Trophoblast cell (in vitro differentiated cells and primary cell): ENCODE results near the gene IQSEC1.

Source experiments
- DNase-seq, 2 donors: peaks; one replicate each; pipeline ENCODE4 v3.0.0-alpha.2; 2016
- H2AFZ ChIP-seq: 2 replicates; pipeline ENCODE4 v1.6.1; 2013; ENCODE audit warnings: low read length, moderate library complexity, mild to moderate bottlenecking; ENCODE audit not compliant: insufficient read depth, poor library complexity
- H2AK5ac ChIP-seq: 2 replicates; pipeline ENCODE4 v1.6.1; 2013; ENCODE audit warnings: mild to moderate bottlenecking, low read length
- H2BK120ac ChIP-seq: 2 replicates; pipeline ENCODE4 v1.6.1; 2013; ENCODE audit warnings: low read length, mild to moderate bottlenecking, moderate library complexity; ENCODE audit not compliant: insufficient read depth, poor library complexity
- H2BK12ac ChIP-seq: 2 replicates; pipeline ENCODE4 v1.6.1; 2013; ENCODE audit warnings: mild to moderate bottlenecking, low read length, moderate library complexity
- H2BK5ac ChIP-seq: 2 replicates; pipeline ENCODE4 v1.6.1; 2013; ENCODE audit warnings: low read length, low read depth, moderate library complexity, mild to moderate bottlenecking; ENCODE audit not compliant: poor library complexity
- H3K14ac ChIP-seq: 2 replicates; pipeline ENCODE4 v1.6.1; 2013; ENCODE audit warnings: mild to moderate bottlenecking, low read length
- H3K18ac ChIP-seq: 2 replicates; pipeline ENCODE4 v1.6.1; 2013; ENCODE audit warnings: mild to moderate bottlenecking, low read length
- H3K23ac ChIP-seq: 2 replicates; pipeline ENCODE4 v1.6.1; 2013; ENCODE audit warnings: low read length
- H3K27ac ChIP-seq: 2 replicates; pipeline ENCODE4 v1.5.1; 2013; ENCODE audit warnings: low read depth, mild to moderate bottlenecking, inconsistent platforms, low read length, moderate library complexity
- H3K27me3 ChIP-seq: 2 replicates; pipeline ENCODE4 v1.6.1; 2013; ENCODE audit warnings: inconsistent platforms, mild to moderate bottlenecking, low read length, moderate library complexity; ENCODE audit not compliant: insufficient read depth
- H3K36me3 ChIP-seq, 2 experiments: 1 replicate in 1 of 2; 2 replicates in 1 of 2; pipeline ENCODE4 v1.6.1; 2013; ENCODE audit warnings: low read length in 2 of 2, mild to moderate bottlenecking in 2 of 2, moderate library complexity in 1 of 2; ENCODE audit not compliant: insufficient read depth in 2 of 2, control insufficient read depth in 1 of 2
- H3K4ac ChIP-seq: 2 replicates; pipeline ENCODE4 v1.6.1; 2013; ENCODE audit warnings: low read depth, mild to moderate bottlenecking, low read length, moderate library complexity
- H3K4me1 ChIP-seq, 2 experiments: 1 replicate in 1 of 2; 2 replicates in 1 of 2; pipeline ENCODE4 v1.6.1; 2013; ENCODE audit warnings: low read length in 2 of 2, mild to moderate bottlenecking in 2 of 2, moderate library complexity in 1 of 2; ENCODE audit not compliant: insufficient read depth in 2 of 2, control insufficient read depth in 1 of 2
- H3K4me2 ChIP-seq: 2 replicates; pipeline ENCODE4 v1.6.1; 2013; ENCODE audit warnings: inconsistent platforms, mild to moderate bottlenecking, low read length, moderate library complexity
- H3K4me3 ChIP-seq: 2 replicates; pipeline ENCODE4 v1.5.1; 2013; ENCODE audit warnings: mild to moderate bottlenecking, low read depth, low read length, inconsistent platforms
- H3K79me1 ChIP-seq: one replicate; pipeline ENCODE4 v1.6.1; 2013; ENCODE audit warnings: low read length
- H3K79me2 ChIP-seq: 2 replicates; pipeline ENCODE4 v1.6.1; 2013; ENCODE audit warnings: low read length, mild to moderate bottlenecking; ENCODE audit not compliant: control insufficient read depth, insufficient read depth, poor library complexity
- H3K9ac ChIP-seq: 2 replicates; pipeline ENCODE4 v1.6.1; 2013; ENCODE audit warnings: mild to moderate bottlenecking, low read length
- H3K9me3 ChIP-seq: 2 replicates; pipeline ENCODE4 v1.6.1; 2013; ENCODE audit warnings: low read depth, mild to moderate bottlenecking, control low read depth, inconsistent platforms, low read length; ENCODE audit not compliant: insufficient read depth
- H4K12ac ChIP-seq: 2 replicates; pipeline ENCODE4 v1.6.1; 2013; ENCODE audit warnings: low read depth, mild to moderate bottlenecking, low read length, moderate library complexity
- H4K8ac ChIP-seq: 2 replicates; pipeline ENCODE4 v1.6.1; 2013; ENCODE audit warnings: low read depth, mild to moderate bottlenecking, low read length, moderate library complexity
- H4K91ac ChIP-seq: one replicate; pipeline ENCODE4 v1.6.1; 2013; ENCODE audit warnings: low read depth, mild to moderate bottlenecking, low read length, moderate library complexity
- WGBS: extraction: QIAGEN DNeasy Blood & Tissue Kit; methylation state at CpG from one replicate; pipeline ENCODE4 v1.1.7; 2013; ENCODE audit warnings: missing lambda C conversion rate; ENCODE audit not compliant: insufficient read length, insufficient coverage; ENCODE audit errors: extremely low coverage; 5-methylcytosine and 5-hydroxymethylcytosine counted together

IQSEC1 gene

GRCh38 chr3:13115576-13115910 lies 42.3 kb upstream of the IQSEC1 start:
- Histone ChIP-seq H2AFZ (no peak overlapping the region), H3K27me3 (no peaks in the 10 kb centered on the region), H3K23ac (no peak overlapping the region), H2AK5ac (no peak overlapping the region), H3K4ac (no peak overlapping the region), H4K91ac (no peak overlapping the region), H3K14ac (no peak overlapping the region), H4K12ac (no peak overlapping the region), H3K4me3 (no peak overlapping the region), H3K18ac (no peak overlapping the region), H3K27ac (no peak overlapping the region), H3K4me2 (no peak overlapping the region), H2BK5ac (no peak overlapping the region), H3K9ac (no peak overlapping the region), H3K79me2 (no peaks in the 10 kb centered on the region), H3K9me3 (no peaks in the 10 kb centered on the region), H3K4me1 (peaks cover 6 to 8% of the 10 kb centered on the region in 2 experiments), H4K8ac (no peak overlapping the region), H3K79me1 (no peaks in the 10 kb centered on the region), H2BK12ac (no peak overlapping the region), H3K36me3 (no peaks in the 10 kb centered on the region), H2BK120ac (no peak overlapping the region)
- DNase-seq, result no peak
- WGBS, result no CpG with 5 or more reads among the region's 8 CpGs

GRCh38 chr3:13114811-13115575 lies 41.8 kb upstream of the IQSEC1 start:
- Histone ChIP-seq H4K91ac (no peak overlapping the region), H3K18ac (no peak overlapping the region), H4K12ac (no peak overlapping the region), H3K4me1 (peaks cover 6 to 8% of the 10 kb centered on the region in 2 experiments), H3K14ac (no peak overlapping the region), H3K9me3 (no peaks in the 10 kb centered on the region), H3K4ac (no peak overlapping the region), H3K4me2 (no peak overlapping the region), H2BK120ac (no peak overlapping the region), H3K36me3 (no peaks in the 10 kb centered on the region), H3K4me3 (no peak overlapping the region), H3K23ac (no peak overlapping the region), H3K79me1 (no peaks in the 10 kb centered on the region), H4K8ac (no peak overlapping the region), H3K79me2 (no peaks in the 10 kb centered on the region), H3K9ac (no peak overlapping the region), H2AK5ac (no peak overlapping the region), H2BK5ac (no peak overlapping the region), H2BK12ac (no peak overlapping the region), H3K27ac (no peak overlapping the region), H3K27me3 (no peaks in the 10 kb centered on the region), H2AFZ (no peak overlapping the region)
- DNase-seq, result no peak
- WGBS, result no CpG with 5 or more reads among the region's 14 CpGs

DNA sequence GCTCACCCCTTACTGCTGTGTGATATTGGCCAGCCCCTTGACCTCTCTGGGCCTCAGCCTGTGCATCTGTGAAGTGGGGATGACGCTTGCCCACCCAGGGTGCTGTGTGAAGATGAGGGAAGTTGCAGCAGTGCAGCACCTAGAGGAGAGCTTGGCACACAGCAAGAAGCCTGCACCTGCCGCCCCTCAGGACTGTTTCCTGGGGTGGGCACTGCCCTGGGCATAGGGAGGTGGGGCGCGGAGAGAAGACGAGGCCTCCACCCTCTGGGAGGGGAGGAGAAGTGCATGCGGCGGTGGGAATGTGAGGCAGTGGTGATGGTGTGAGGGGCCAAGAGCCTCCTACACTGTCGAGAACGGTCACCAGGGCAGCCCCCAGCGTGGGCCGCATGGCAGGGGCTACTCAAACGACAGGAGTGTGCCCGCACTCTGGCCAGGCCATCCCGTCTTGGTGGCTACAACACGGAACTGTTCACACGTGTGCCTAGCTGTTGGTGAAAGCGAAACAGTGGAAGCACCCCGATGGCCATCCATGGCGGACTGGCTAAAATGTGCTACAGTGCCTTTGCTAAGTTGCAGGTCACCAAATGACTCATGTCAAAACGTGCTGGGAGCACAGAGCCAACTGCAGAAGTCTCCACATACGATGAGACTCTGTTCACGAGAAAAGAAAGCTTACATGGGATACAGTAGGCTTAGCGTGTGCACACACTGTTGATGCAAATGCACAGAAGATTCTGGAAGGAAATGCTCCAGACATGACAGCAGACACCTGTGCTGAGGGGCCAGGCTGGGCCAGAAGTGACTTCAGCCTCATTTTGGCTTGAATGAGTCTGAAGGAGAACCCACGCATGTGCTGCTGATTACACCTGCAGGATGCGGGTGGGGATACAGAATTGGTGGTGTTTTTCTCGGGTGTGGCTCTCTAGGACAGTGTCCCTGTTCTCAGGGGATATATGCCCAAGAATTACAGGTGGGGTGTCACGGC lies 40.4 kb upstream of the IQSEC1 start:
- no peak overlapping the region for H2BK120ac ChIP-seq
- no peak overlapping the region for H4K91ac ChIP-seq
- H3K4me1 ChIP-seq, result peaks cover 6 to 8% of the 10 kb centered on the region in 2 experiments
- no peak overlapping the region for H3K9ac ChIP-seq
- H3K9me3 ChIP-seq, result no peaks in the 10 kb centered on the region
- no peak overlapping the region for H3K4me2 ChIP-seq
- no peak overlapping the region for H2AK5ac ChIP-seq
- H2AFZ ChIP-seq, result no peak overlapping the region
- no peaks in the 10 kb centered on the region for H3K79me1 ChIP-seq
- H3K14ac ChIP-seq, result no peak overlapping the region
- no peak overlapping the region for H3K18ac ChIP-seq
- no peak overlapping the region for H3K27ac ChIP-seq
- H3K4me3 ChIP-seq, result no peak overlapping the region
- H3K36me3 ChIP-seq, result no peaks in the 10 kb centered on the region
- H4K8ac ChIP-seq, result no peak overlapping the region
- H3K23ac ChIP-seq, result no peak overlapping the region
- H2BK5ac ChIP-seq, result no peak overlapping the region
- H3K27me3 ChIP-seq, result no peaks in the 10 kb centered on the region
- no peak overlapping the region for H3K4ac ChIP-seq
- DNase-seq, result no peak
- no peak overlapping the region for H4K12ac ChIP-seq
- H2BK12ac ChIP-seq, result no peak overlapping the region
- WGBS, result no CpG with 5 or more reads among the region's 27 CpGs
- no peaks in the 10 kb centered on the region for H3K79me2 ChIP-seq

GRCh38 chr3:13112521-13113345 lies 39.5 kb upstream of the IQSEC1 start:
- Histone ChIP-seq H3K4me3 (no peak overlapping the region), H2BK120ac (no peak overlapping the region), H3K4me2 (no peak overlapping the region), H3K4me1 (peaks cover 6 to 8% of the 10 kb centered on the region in 2 experiments), H2AFZ (no peak overlapping the region), H2BK12ac (no peak overlapping the region), H3K79me2 (no peaks in the 10 kb centered on the region), H3K18ac (no peak overlapping the region), H4K12ac (no peak overlapping the region), H2AK5ac (no peak overlapping the region), H3K79me1 (no peaks in the 10 kb centered on the region), H3K27me3 (no peaks in the 10 kb centered on the region), H4K91ac (no peak overlapping the region), H3K23ac (no peak overlapping the region), H3K9ac (no peak overlapping the region), H3K9me3 (no peaks in the 10 kb centered on the region), H3K36me3 (no peaks in the 10 kb centered on the region), H4K8ac (no peak overlapping the region), H3K14ac (no peak overlapping the region), H2BK5ac (no peak overlapping the region), H3K27ac (no peak overlapping the region), H3K4ac (no peak overlapping the region)
- no peak for DNase-seq
- WGBS, result no CpG with 5 or more reads among the region's 16 CpGs
